HG02798 (cell line): ENCODE measurements around the gene NDUFS1.
"Not testable (repeated sequence)": the region's sequence is repeated elsewhere in the genome, so short reads cannot be mapped to it uniquely, and the experiment has no call there.

Experiments
- ATAC-seq: cut with Tn5 transposase; IDR thresholded peaks from one replicate; pipeline ENCODE4 v1.9.1; 2021; ENCODE audit warnings: mild to moderate bottlenecking; ENCODE audit not compliant: unreplicated experiment, poor library complexity

NDUFS1 gene

DNA sequence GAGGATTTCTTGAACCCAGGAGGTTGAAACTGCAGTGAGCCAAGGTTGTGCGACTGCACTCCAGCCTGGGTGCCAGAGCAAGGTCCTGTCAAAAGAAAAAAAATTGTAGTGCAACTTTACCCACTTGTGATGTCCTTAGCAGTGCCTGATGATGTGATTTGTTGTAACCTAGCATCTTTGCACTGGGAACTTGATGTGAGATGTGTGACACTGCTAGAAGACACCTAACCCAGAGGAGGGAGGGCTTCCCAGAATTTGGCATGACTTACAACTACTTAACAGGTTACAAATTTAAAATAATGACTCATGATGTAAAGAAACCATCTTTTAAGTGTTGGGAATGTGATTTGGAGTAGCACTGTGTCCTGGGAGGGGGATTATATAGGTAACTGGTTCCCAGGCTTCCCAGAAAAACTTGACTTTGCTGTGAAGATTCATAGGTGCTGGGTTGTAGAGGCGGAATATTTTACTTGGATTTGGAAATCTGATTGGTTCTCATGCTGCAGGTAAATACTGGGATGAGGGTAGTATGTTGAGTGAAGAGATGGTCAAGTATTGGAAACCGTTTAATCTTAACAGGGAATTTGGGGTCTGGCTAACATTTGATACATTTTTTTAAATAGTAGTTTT is 4.1 kb upstream of the NDUFS1 start:
- ATAC-seq = no peak

GRCh38 chr2:206162401-206162800 is 3.2 kb upstream of the NDUFS1 start:
- not testable (repeated sequence) for ATAC-seq

DNA sequence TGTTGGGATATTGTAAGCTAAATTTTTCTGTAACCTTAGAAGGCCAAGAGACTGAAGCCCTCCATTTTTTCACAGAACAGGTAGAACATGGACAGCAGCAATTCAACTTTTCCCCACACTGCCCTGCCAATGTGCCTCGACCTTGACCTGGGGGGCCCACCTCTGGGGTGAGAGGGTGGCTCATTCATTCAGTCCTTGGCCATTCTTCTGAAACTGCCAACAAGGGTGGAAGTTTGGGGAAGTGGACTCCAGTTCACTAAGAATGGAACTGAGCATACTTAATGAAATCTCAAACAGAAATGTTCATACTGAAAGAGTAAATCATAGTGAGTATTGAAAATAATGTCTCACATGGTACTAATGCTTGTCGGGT is 1.5 kb upstream of the NDUFS1 start:
- ATAC-seq = no peak

GRCh38 chr2:206160125-206160806 is 1.0 kb upstream of the NDUFS1 start:
- ATAC-seq = peak; percentile 65

GRCh38 chr2:206158563-206159345 is 490 bp downstream of the NDUFS1 start:
- peak; percentile 17 for ATAC-seq

DNA sequence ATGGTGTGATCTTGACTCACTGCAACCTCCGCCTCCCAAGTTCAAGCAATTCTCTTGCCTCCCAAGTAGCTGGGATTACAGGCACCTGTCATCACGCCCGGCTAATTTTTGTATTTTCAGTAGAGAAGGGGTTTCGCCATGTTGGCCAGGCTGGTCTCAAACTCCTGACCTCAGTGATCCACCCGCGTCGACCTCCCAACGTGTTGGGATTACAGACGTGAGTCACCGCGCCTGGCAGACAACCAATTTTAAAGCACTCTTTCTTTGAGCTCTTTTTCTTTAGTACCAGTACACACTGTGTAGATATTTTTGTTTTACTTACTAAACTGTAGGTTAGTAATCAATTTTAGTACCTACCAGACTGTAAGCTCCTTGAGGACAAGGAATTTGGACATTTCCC is 2.2 kb downstream of the NDUFS1 start:
- not testable (repeated sequence) for ATAC-seq

- ATAC-seq = peak; percentile 45
These were observed 5.0 kb downstream of the NDUFS1 start for GRCh38 chr2:206154197-206154596.

DNA sequence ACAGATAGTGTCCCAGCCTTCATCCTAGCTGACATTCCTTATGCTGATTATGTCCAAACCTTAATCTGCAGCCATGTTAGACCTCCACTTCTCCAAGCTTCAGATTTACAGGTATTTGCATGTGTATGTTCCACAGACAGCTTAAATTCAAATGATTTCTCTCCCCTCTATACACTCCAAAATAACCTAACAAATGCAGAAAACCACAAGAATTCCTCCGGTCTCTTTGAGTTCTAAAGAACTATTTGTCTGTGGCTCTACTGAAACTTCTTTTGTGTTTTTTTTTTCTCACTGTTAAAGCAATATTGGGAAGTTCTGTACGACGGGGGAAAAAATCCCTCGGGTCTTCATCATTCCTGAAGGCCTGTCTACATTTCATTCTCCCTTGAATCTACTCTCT is 8.6 kb downstream of the NDUFS1 start:
- no peak for ATAC-seq

- ATAC-seq = no peak
These were observed 9.1 kb downstream of the NDUFS1 start for GRCh38 chr2:206150168-206150567.

DNA sequence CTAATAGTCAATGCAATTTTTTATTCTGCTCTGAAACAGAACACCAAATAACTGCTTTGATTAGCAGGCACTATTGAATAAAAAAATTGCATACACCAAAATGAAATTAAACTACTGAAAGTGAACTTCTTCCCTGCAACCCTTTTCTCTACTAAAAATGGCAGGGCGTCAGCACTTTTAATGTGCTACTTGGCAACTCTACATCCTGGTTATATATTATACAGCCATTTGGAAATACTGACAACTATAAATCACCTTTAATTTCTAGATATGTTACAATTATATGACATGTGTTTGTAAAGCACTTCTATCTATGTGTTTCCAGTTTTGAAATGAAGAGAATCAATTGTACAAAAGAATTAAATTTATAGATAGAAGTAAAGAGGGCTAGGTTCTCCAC is 9.9 kb downstream of the NDUFS1 start:
- ATAC-seq = no peak

GRCh38 chr2:206145665-206146064 is 13.6 kb downstream of the NDUFS1 start:
- ATAC-seq = no peak

- no peak for ATAC-seq
These were observed 14.9 kb downstream of the NDUFS1 start for GRCh38 chr2:206144383-206144782.

GRCh38 chr2:206143451-206143850 is 15.8 kb downstream of the NDUFS1 start:
- ATAC-seq = no peak

DNA sequence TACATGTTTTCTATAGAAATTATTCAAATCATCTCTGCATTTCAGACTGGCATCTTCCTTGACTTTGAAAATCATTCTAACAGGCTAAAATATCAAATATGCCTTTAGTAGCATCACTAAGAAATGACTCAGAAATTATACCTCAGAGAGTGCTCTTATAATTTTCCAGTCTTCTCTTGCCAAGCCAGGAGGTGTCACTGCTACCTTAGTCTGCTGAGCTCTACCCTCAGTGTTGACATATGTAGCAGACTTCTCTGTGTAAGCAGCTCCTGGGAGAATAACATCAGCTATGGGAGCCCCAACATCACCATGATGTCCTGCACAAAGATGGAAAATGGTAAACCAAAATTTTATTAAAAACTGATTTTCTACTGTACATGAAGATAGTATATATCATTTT is 31.6 kb downstream of the NDUFS1 start:
- ATAC-seq = no peak

DNA sequence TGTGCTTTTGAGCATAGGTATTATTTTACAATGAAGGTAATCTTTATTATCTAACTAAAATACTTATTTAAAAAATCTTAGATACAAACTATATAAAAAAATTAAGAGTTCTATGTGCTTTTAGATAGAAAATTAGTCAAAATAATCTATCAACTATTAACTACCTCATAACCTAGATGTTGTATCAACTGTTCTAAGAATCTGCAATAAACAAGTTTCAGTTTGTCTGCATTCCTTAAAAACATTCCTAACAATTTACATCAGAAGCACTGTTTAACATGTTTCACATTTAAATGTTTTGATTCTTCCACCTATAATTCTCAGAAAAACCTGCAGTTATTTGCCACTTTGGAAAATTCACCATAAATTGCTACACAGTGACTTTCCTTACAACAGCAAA is 33.3 kb downstream of the NDUFS1 start:
- ATAC-seq = no peak

- ATAC-seq = not testable (repeated sequence)
These were observed 36.7 kb downstream of the NDUFS1 start for GRCh38 chr2:206122569-206122968.

GRCh38 chr2:206116278-206116677 is 43.0 kb downstream of the NDUFS1 start:
- no peak for ATAC-seq

DNA sequence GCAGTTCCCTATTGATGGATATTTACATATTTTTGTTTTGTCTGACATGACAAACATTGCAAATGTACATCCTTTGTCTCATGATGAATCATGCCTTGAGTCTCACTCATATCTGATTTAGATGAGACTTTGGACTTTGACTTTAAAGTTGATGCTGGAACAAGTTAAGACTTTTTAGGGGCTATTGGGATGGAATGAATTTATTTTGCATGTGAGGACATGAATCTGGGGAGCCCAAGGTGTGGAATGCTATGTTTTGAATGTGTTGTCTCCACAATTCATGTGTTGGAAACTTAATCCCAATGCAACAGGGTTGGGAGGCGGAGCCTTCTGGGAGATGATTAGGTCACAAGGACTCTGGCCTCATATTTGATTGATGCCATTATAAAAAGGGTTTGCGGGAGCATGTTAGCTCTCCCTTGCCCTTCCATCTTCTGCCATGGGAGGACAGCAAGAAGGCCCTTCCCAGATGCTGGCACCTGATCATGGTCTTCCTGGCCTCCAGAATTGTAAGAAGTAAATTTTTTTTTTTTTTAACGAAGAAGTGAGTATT is 44.1 kb downstream of the NDUFS1 start:
- no peak for ATAC-seq

DNA sequence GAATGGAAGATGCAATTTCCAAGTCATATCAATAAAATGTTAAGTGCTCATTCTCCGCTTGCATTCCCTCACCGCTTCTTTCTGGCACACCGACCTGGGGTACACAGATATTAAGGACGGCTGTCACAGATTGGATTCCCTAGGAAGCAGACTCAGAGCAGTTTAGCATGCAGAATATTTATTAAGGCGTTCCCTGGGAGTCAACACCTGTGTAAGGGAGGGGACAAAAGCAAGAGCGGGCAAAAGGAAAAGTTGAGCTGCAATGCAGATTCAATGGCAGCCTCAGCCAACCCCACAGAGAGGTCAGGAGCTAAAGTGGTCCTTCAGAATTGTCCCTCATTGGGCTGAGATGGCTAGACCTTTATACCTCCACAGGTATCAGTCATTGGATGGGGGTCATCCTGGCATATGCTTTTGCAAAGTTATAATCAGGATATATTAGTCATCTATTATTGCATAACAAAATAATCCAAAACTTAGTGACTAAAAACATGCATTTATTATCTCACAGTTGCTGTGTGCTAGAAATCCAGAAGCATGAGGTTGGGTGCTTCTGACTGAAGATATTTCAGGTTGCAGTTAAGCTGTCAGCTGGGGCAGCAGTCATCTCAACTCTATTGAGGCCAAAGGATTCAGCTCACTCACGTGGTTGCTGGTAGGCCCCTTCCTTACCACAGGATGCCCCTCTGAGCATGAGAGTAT is 46.2 kb downstream of the NDUFS1 start:
- no peak for ATAC-seq

DNA sequence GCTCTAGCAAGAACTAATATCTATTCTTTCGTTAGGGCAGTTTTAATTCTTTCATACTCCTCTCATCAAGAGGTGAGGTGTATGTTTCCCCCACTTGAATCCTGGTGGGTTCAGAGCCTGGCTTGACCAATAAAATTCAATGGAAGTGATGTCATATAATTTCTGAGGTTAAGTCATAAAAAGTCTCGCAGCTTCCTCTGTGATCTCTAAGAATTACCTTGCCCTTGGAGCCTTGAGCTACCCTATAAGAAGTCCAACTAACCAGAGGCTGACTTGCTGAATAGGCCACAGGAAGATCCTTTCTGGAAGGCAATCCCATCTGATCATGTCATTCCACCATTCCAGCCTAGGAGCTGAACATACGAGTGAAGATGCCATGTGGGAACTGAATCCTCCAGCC is 47.1 kb downstream of the NDUFS1 start:
- no peak for ATAC-seq

DNA sequence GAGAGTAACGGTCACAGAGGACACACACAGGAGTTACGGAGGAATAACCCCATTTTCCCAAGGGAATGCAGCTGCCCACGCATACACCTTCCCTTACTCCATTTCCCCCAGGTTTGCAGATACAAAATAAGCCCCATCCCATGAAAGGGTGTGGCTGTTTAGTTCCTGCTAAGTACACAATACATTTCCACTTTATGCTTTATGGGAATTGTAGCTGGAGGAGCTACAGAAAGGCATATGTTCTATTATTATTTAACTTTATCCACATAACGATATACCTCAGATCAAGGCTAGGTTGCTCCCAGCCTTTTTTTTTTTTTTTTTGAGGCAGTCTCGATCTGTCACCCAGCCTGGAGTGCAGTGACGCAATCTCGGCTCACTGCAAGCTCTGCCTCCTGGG is 50.5 kb downstream of the NDUFS1 start:
- ATAC-seq = no peak
